Omental fat pad (tissue), 4 donors: ENCODE data around the gene TUBB2A. TPM values are rescaled to one million over a fixed set of nuclear protein-coding genes. Genes with fewer than 3 reads are reported as not detected.
"Not testable (repeated sequence)": the region's sequence is repeated elsewhere in the genome, so short reads cannot be mapped to it uniquely, and the experiment has no call there.

Experiments used
- ATAC-seq: fragments of 150-250 bp; one replicate; pipeline ENCODE4 v1.9.1; 2016; ENCODE audit warnings: mild to moderate bottlenecking, moderate library complexity; ENCODE audit not compliant: low FRiP score
- DNase-seq: peaks from one replicate; pipeline ENCODE4 v3.0.0-alpha.2; 2019; ENCODE audit warnings: low spot score
- CTCF ChIP-seq, 3 donors: fragments of 450-650 bp; IDR thresholded peaks; one replicate each; pipeline ENCODE4 v1.5.1; 2016 to 2017; ENCODE audit warnings: antibody characterized with exemption in 3 of 3, mild to moderate bottlenecking in 3 of 3, moderate library complexity in 2 of 3
- total RNA-seq, 4 donors: library from RNA; depleted of rRNA; stranded (reverse); fragments of >200 nt; gene quantifications; one replicate each; pipeline ENCODE4 v1.1.0, GENCODE V29; 2016

TUBB2A gene
- total RNA-seq, 4 donors from 2014 or later: 62.4 to 134 (median 97.8) TPM

- DNase-seq: no peak
- no peak for ATAC-seq
- TF ChIP-seq CTCF (IDR thresholded peaks at IDR 0.05): no peak
Observed at GRCh38 chr6:3139090-3139903, 18.0 kb downstream of the TUBB2A start.

DNA sequence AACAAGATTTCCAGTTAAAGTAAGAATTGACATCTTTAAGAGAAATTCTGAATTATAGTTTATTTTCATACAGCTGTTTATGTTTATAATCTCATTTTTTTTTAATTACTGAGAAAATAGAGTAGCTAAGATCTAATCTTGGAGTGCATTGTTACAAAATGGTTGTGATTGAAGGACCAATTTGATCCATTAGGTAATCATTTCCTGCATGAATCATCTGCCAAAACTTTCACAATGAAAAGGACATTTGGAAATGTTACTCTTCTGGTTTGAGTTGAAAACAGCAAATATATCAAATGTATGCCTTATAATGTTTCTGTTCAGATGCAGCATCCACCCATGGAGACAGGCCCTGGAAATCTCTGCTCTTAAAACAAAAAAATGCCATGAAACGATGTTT is 19.0 kb downstream of the TUBB2A start:
- ATAC-seq (no peak), DNase-seq (no peak)
- TF ChIP-seq CTCF (IDR thresholded peaks at IDR 0.05): no peak

- ATAC-seq, DNase-seq: not testable (repeated sequence)
Observed at GRCh38 chr6:3137873-3138272, 19.5 kb downstream of the TUBB2A start.

GRCh38 chr6:3137057-3137777 is 20.1 kb downstream of the TUBB2A start:
- DNase-seq (no peak), ATAC-seq (no peak)
- TF ChIP-seq CTCF (IDR thresholded peaks at IDR 0.05): no peak

DNA sequence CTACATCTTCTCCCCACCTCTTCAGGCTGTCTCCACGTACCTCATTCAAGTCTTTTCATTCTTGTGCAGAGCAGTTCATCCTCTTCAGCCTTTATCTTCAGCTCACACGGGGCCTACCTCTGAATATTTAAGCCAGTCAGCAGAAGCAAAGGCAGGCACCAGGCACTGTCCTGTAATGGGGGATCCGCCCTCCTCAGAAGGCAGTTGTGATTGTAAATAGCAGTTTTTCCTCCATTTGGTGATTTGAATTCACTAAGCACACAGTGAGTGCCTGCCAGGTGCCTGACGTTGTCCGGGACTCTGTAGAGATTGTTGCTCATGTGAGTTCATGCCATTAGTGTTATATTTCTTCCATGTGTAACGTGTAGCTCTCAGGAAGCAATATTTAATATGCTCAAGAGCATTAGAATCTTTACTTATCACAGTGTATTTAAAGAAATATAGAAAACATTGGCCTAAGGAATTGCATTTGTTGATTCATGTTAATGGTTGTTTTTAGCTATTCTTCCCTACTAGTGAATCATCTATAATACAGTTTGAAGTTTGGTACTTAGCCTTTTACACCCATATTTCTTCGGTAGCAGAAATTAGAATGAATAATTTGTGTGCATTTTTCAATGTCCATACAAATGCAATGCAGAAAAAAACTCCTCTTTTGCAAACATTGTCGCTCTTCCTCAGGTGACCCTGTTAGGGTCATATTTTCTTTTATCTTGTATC is 20.9 kb downstream of the TUBB2A start:
- DNase-seq (no peak), ATAC-seq (no peak)
- TF ChIP-seq CTCF (IDR thresholded peaks at IDR 0.05): no peak

DNA sequence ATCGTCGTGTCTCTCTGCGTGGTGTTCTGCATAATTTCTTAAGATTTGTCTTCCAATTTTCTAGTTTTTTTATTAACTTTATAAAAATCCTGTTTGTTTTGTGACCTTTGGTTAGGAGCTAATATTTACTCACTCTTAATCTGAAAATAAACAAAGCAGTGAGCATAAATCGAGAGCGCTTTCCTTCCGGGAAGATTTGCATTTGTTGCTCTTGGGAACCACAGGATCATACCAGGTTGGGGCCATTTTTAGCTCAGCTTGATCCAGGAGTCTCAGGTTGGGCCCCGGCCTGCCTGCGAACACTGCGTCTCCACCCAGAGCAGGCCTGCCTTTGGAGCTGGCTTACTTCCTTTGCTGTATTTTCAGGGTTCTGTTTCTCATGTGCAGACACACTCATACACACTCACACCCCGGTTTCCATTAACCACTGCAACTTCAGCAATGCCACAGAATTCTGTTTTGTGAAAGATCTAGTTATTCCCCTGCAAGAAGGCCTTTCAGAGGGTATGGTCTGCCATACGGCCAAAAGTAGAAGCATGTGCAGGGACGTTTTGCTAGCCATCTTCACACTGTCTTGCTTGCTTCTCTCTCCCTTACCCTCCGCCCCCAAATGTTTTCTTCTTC is 21.6 kb downstream of the TUBB2A start:
- DNase-seq (no peak), ATAC-seq (no peak)
- no peak for TF ChIP-seq CTCF (IDR thresholded peaks at IDR 0.05)

- ATAC-seq: no peak
- TF ChIP-seq CTCF (IDR thresholded peaks at IDR 0.05): no peak
- no peak for DNase-seq
Observed at GRCh38 chr6:3133515-3133914, 23.8 kb downstream of the TUBB2A start.
